GM12878 (cell line): ENCODE results near the gene ADGRD1. TPM values are rescaled to one million over a fixed set of nuclear protein-coding genes. Genes with fewer than 3 reads are reported as not detected.

Experiments
- ATAC-seq: fragments of 200-7000 bp; cut with Tn5 transposase; 3 replicates; pipeline ENCODE4 v1.9.1; 2020; ENCODE audit warnings: mild to moderate bottlenecking, moderate library complexity
- BruUV-seq: library from RNA; stranded (reverse); fragments of 400-500 nt; replicated peaks from 2 replicates; lab custom pipeline; 2021; lab: Mats Ljungman, UMichigan
- CTCF ChIA-PET: fragments of 300-600 bp; sonication (Branson Sonifier 250); formaldehyde crosslinking; extraction: SDS; loops from one replicate; lab custom pipeline; 2021; ENCODE audit warnings: inconsistent platforms; lab: Yijun Ruan, JAX
- POLR2A ChIA-PET: fragments of 350-600 bp; formaldehyde crosslinking; extraction: SDS; loops from one replicate; lab custom pipeline; 2021; ENCODE audit warnings: inconsistent platforms; lab: Charles Lee
- RAD21 ChIA-PET: fragments of 300-600 bp; sonication (Branson Sonifier 250); formaldehyde crosslinking; loops from one replicate; lab custom pipeline; 2023; ENCODE audit warnings: antibody characterized with exemption; ENCODE audit not compliant: unreplicated experiment; lab: Charles Lee
- SMC1A ChIA-PET: fragments of 300-600 bp; sonication (Branson Sonifier 250); formaldehyde crosslinking; loops from one replicate; lab custom pipeline; 2023; ENCODE audit not compliant: unreplicated experiment, uncharacterized antibody; lab: Charles Lee
- DNase-seq: peaks from one replicate; pipeline ENCODE4 v3.0.0-alpha.2; 2011; ENCODE audit warnings: low read depth, low spot score
- FAIRE-seq: peaks from 3 replicates; lab custom pipeline; 2011; peaks lifted over from hg19 to GRCh38; lab: Jason Lieb, UNC
- H2AFZ ChIP-seq: 2 replicates; pipeline ENCODE4 v1.6.0; 2011; ENCODE audit warnings: low read depth, low read length, control low read depth; ENCODE audit not compliant: control insufficient read depth
- H3K27ac ChIP-seq: 2 replicates; pipeline ENCODE4 v1.5.1; 2011; ENCODE audit warnings: control low read depth; ENCODE audit not compliant: control insufficient read depth, insufficient read depth
- H3K27me3 ChIP-seq, 2 experiments: replicated peaks in 1 of 2; 2 replicates each; pipeline versions ENCODE4 v1.6.0 to v1.6.1; 2011; ENCODE audit warnings: low read length in 1 of 2; ENCODE audit not compliant: control insufficient read depth in 2 of 2, insufficient read depth in 2 of 2
- H3K36me3 ChIP-seq, 2 experiments: 2 replicates each; pipeline ENCODE4 v1.5.1; 2011; ENCODE audit warnings: low read length in 1 of 2; ENCODE audit not compliant: control insufficient read depth in 2 of 2, insufficient read depth in 2 of 2
- H3K4me1 ChIP-seq: 2 replicates; pipeline ENCODE4 v1.6.1; 2011; ENCODE audit warnings: mild to moderate bottlenecking, low read length, moderate library complexity, mixed read lengths; ENCODE audit not compliant: control insufficient read depth, insufficient read depth
- H3K4me2 ChIP-seq: 2 replicates; pipeline ENCODE4 v1.6.0; 2011; ENCODE audit warnings: control low read depth; ENCODE audit not compliant: control insufficient read depth, insufficient read depth
- H3K4me3 ChIP-seq: fragments of 200-600 bp; sonication (generic); 2 replicates; pipeline ENCODE4 v1.5.1; 2016
- H3K79me2 ChIP-seq: 2 replicates; pipeline ENCODE4 v1.6.0; 2011; ENCODE audit warnings: low read length; ENCODE audit not compliant: control insufficient read depth, insufficient read depth
- H3K9ac ChIP-seq: 2 replicates; pipeline ENCODE4 v1.8.0; 2011; ENCODE audit warnings: low read length, control low read depth, mixed read lengths; ENCODE audit not compliant: control insufficient read depth, insufficient read depth
- H3K9me3 ChIP-seq: replicated peaks from 3 replicates; pipeline ENCODE4 v1.5.1; 2011; ENCODE audit warnings: mild to moderate bottlenecking, low read length; ENCODE audit not compliant: control insufficient read depth, insufficient read depth
- H4K20me1 ChIP-seq: 2 replicates; pipeline ENCODE4 v1.6.0; 2011; ENCODE audit not compliant: control insufficient read depth, insufficient read depth
- ATF2 ChIP-seq: IDR thresholded peaks from 2 replicates; pipeline ENCODE4 v1.6.1; 2012; ENCODE audit warnings: low read length, inconsistent platforms
- BCL11A ChIP-seq: IDR thresholded peaks from 2 replicates; pipeline ENCODE4 v1.6.1; 2011; ENCODE audit warnings: low read depth, low read length
- BMI1 ChIP-seq: fragments of 450-650 bp; IDR thresholded peaks from 2 replicates; pipeline ENCODE4 v1.6.1; 2016; ENCODE audit warnings: mild to moderate bottlenecking, moderate library complexity, borderline replicate concordance
- CHD4 ChIP-seq: fragments of 200-600 bp; sonication (generic); IDR thresholded peaks from 2 replicates; pipeline ENCODE4 v1.6.1; 2016; ENCODE audit warnings: mild to moderate bottlenecking
- FOXM1 ChIP-seq: IDR thresholded peaks from 2 replicates; pipeline ENCODE4 v1.6.1; 2012; ENCODE audit warnings: low read depth, mild to moderate bottlenecking, inconsistent platforms, low read length, moderate library complexity
- JUND ChIP-seq: IDR thresholded peaks from 2 replicates; pipeline ENCODE4 v1.6.1; 2012; ENCODE audit warnings: low read depth, mild to moderate bottlenecking, low read length, improper control_type of control experiment, moderate library complexity
- MEF2B ChIP-seq: fragments of 450-650 bp; IDR thresholded peaks from 2 replicates; pipeline ENCODE4 v1.6.1; 2018; ENCODE audit warnings: mild to moderate bottlenecking, moderate library complexity; ENCODE audit not compliant: partially characterized antibody, poor library complexity, severe bottlenecking
- MYB ChIP-seq: fragments of 150-350 bp; IDR thresholded peaks from 2 replicates; pipeline ENCODE4 v1.6.1; 2014; ENCODE audit warnings: mild to moderate bottlenecking, low read depth, low read length, borderline replicate concordance
- NFIC ChIP-seq: IDR thresholded peaks from 2 replicates; pipeline ENCODE4 v1.6.1; 2012; ENCODE audit warnings: low read depth, mild to moderate bottlenecking, inconsistent platforms, low read length, moderate library complexity
- NFXL1 ChIP-seq: fragments of 450-650 bp; IDR thresholded peaks from 2 replicates; pipeline ENCODE4 v1.6.1; 2017; ENCODE audit warnings: antibody characterized with exemption, mild to moderate bottlenecking, borderline replicate concordance
- RBBP5 ChIP-seq: fragments of 200-600 bp; sonication (generic); conservative IDR thresholded peaks from 2 replicates; pipeline ENCODE4 v1.6.1; 2016
- SREBF1 ChIP-seq: IDR thresholded peaks from 2 replicates; pipeline ENCODE4 v1.6.1; 2012; ENCODE audit warnings: mild to moderate bottlenecking, low read length
- TCF3 ChIP-seq: IDR thresholded peaks from 2 replicates; pipeline ENCODE4 v1.6.1; 2012; ENCODE audit warnings: low read depth, mild to moderate bottlenecking, low read length, borderline replicate concordance; ENCODE audit not compliant: insufficient read depth
- YY1 ChIP-seq: IDR thresholded peaks from 2 replicates; pipeline ENCODE4 v1.6.1; 2011; ENCODE audit warnings: low read depth, mild to moderate bottlenecking, low read length
- ZBED1 ChIP-seq: IDR thresholded peaks from 2 replicates; pipeline ENCODE4 v1.6.1; 2016; ENCODE audit warnings: borderline replicate concordance
- ZBTB11 ChIP-seq: fragments of 450-650 bp; formaldehyde crosslinking; IDR thresholded peaks from 2 replicates; pipeline ENCODE4 v1.5.0; 2022; ENCODE audit warnings: mild to moderate bottlenecking, missing genetic modification characterization
- WGBS: methylation state at CpG from one replicate; pipeline ENCODE4 v1.1.6; 2016; ENCODE audit warnings: low lambda C conversion rate; ENCODE audit not compliant: insufficient replicate concordance, insufficient coverage; ENCODE audit errors: missing lambda C conversion rate; 5-methylcytosine and 5-hydroxymethylcytosine counted together
- in situ Hi-C: fragments of 300-500 bp; cut with MboI; formaldehyde crosslinking; loops from 9 replicates; pipeline ENCODE4 v1.14.3; 2018; ENCODE audit warnings: mixed read lengths
- intact Hi-C: fragments of 100-400 bp; cut with micrococcal nuclease; formaldehyde crosslinking; loops from one replicate; pipeline ENCODE4 v1.14.2; 2022; ENCODE audit not compliant: unreplicated experiment
- polyA plus RNA-seq, 11 experiments: library from polyadenylated mRNA; depleted of rRNA in 4 of 11; unstranded in 6 of 11; stranded (reverse) in 5 of 11; fragments of >200 nt; fragmentation: Nextera tagmentation in 4 of 11; fragmentation: Illumina TruSeq in 1 of 11; extraction: Ambion mirVana in 4 of 11; extraction: Trizol in 1 of 11; gene quantifications; 1 replicate in 1 of 11; 2 replicates in 10 of 11; pipeline versions ENCODE4 v1.2.1 to v1.2.3, GENCODE V29; 2011 to 2016; ENCODE audit warnings: inconsistent platforms in 2 of 11, missing spikeins in 2 of 11, low read depth in 1 of 11
- total RNA-seq, 4 experiments: library from RNA; depleted of rRNA in 3 of 4; stranded (reverse); fragments of >200 nt in 3 of 4; fragmentation: Illumina TruSeq in 1 of 4; extraction: Trizol in 1 of 4; gene quantifications; 2 replicates each; pipeline versions ENCODE4 v1.2.1 to v1.2.3, GENCODE V29; 2013 to 2021

ADGRD1 gene
- total and polyA plus RNA-seq, 10 of the 15 experiments (the other 5 are each of a cell fraction or from before 2014, with no cell fraction given) = 0.15 to 12.7 (median 1.2) TPM

GRCh38 chr12:131038961-131039950 is 85.5 kb downstream of the ADGRD1 start:
- no peaks in the 10 kb centered on the region for H3K9me3 ChIP-seq
- WGBS = 81% methylated on average over 20 of the region's 35 CpGs
- H3K9ac ChIP-seq = no peak overlapping the region
- no TSS peak for BruUV-seq
- no peak overlapping the region for H3K4me2 ChIP-seq
- FAIRE-seq (no peak), ATAC-seq (no peak), DNase-seq (no peak)
- no peak for TF ChIP-seq NFXL1
- TF ChIP-seq BMI1 = no peak
- TF ChIP-seq MYB = no peak
- no peak for TF ChIP-seq TCF3
- TF ChIP-seq FOXM1 = no peak
- no peak for TF ChIP-seq SREBF1
- no peak for TF ChIP-seq ATF2
- no peak for TF ChIP-seq ZBTB11 (CRISPR knock-in tag)
- no peak for TF ChIP-seq BCL11A
- TF ChIP-seq RBBP5 = no peak
- TF ChIP-seq MEF2B = no peak
- TF ChIP-seq CHD4 = no peak
- TF ChIP-seq ZBED1 = no peak
- TF ChIP-seq NFIC = no peak
- no peak for TF ChIP-seq YY1
- no peak for TF ChIP-seq JUND
- no peak overlapping the region for H3K27ac ChIP-seq
- in situ Hi-C loops = no loop called here
- no peaks in the 10 kb centered on the region for H3K36me3 ChIP-seq
- no peaks in the 10 kb centered on the region for H4K20me1 ChIP-seq
- CTCF ChIA-PET = interaction anchor here (1.2 kb wide), 1 partner anchor 65 kb away, joined by 5 read pairs; no protein-coding TSS in a partner anchor
- H3K4me3 ChIP-seq = no peak overlapping the region
- RAD21 ChIA-PET = no interaction called here
- intact Hi-C loops = no loop called here
- POLR2A ChIA-PET = no interaction called here
- no peaks in the 10 kb centered on the region for H3K4me1 ChIP-seq
- H3K79me2 ChIP-seq = no peaks in the 10 kb centered on the region
- H3K27me3 ChIP-seq = no peaks in the 10 kb centered on the region
- SMC1A ChIA-PET = no interaction called here
- no peak overlapping the region for H2AFZ ChIP-seq
